ENCODE results near the gene RNF212. TPM values are rescaled to one million over a fixed set of nuclear protein-coding genes. Genes with fewer than 3 reads are reported as not detected.

RNF212 gene
- total and polyA plus RNA-seq, 10 of the 15 experiments (the other 5 are each of a cell fraction or from before 2014, with no cell fraction given): not detected

- Histone ChIP-seq H2AFZ (ENCODE audit: control insufficient read depth, low read depth, low read length) (no peak overlapping the region), H3K4me3 (no peak overlapping the region), H3K36me3 (ENCODE audit: control insufficient read depth in 2 of 2, insufficient read depth in 2 of 2, low read length in 1 of 2) (no peaks in the 10 kb centered on the region), H3K4me1 (ENCODE audit: control insufficient read depth, insufficient read depth, low read length) (no peaks in the 10 kb centered on the region), H3K27ac (ENCODE audit: control insufficient read depth, insufficient read depth) (no peak overlapping the region), H3K4me2 (ENCODE audit: control insufficient read depth, insufficient read depth) (no peak overlapping the region), H3K27me3 (replicated peaks in 1 of 2; ENCODE audit: control insufficient read depth in 2 of 2, insufficient read depth in 2 of 2, low read length in 1 of 2) (no peaks in the 10 kb centered on the region), H3K9me3 (replicated peaks; ENCODE audit: control insufficient read depth, insufficient read depth, low read length) (peaks cover 1% of the 10 kb centered on the region; the same call in 1 of the 3 replicates), H3K9ac (ENCODE audit: control insufficient read depth, insufficient read depth, low read length) (no peak overlapping the region), H3K79me2 (ENCODE audit: control insufficient read depth, insufficient read depth, low read length) (no peaks in the 10 kb centered on the region), H4K20me1 (ENCODE audit: control insufficient read depth, insufficient read depth) (no peaks in the 10 kb centered on the region)
- ChIA-PET CTCF (no interaction called here), RAD21 (ENCODE audit: unreplicated experiment) (no interaction called here), SMC1A (ENCODE audit: uncharacterized antibody, unreplicated experiment) (no interaction called here), POLR2A (no interaction called here)
- ATAC-seq (no peak), DNase-seq (ENCODE audit: low read depth, low spot score) (no peak), FAIRE-seq (no peak)
- 51% methylated on average over 21 of the region's 21 CpGs for WGBS (ENCODE audit: insufficient coverage, insufficient replicate concordance, low lambda C conversion rate, missing lambda C conversion rate)
- in situ Hi-C loops (cut with MboI): no loop called here
- BruUV-seq (replicated peaks): no TSS peak
- intact Hi-C loops (cut with micrococcal nuclease; ENCODE audit: unreplicated experiment): no loop called here
- TF ChIP-seq ASH2L (IDR thresholded peaks at IDR 0.05; ENCODE audit: borderline replicate concordance, low read depth) (no peak), NRF1 (conservative IDR thresholded peaks at IDR 0.05; ENCODE audit: low read depth, low read length) (no peak), USF1 (IDR thresholded peaks at IDR 0.05; ENCODE audit: borderline replicate concordance, extremely low read length, insufficient read depth, low read depth, low read length) (no peak), ZNF384 (IDR thresholded peaks at IDR 0.05; ENCODE audit: borderline replicate concordance, low read depth, low read length) (no peak), ZNF622 (IDR thresholded peaks at IDR 0.05) (no peak), POU2F2 (IDR thresholded peaks at IDR 0.05; ENCODE audit: borderline replicate concordance, low read depth, low read length) (no peak), HDAC2 (IDR thresholded peaks at IDR 0.05) (no peak), BHLHE40 (IDR thresholded peaks at IDR 0.05; ENCODE audit: borderline replicate concordance in 1 of 2, low read depth in 2 of 2, low read length in 1 of 2) (no peak), POLR2A (IDR thresholded peaks at IDR 0.05; ENCODE audit: low read depth, low read length) (no peak), SP1 (IDR thresholded peaks at IDR 0.05; ENCODE audit: low read depth, low read length) (no peak), RELB (IDR thresholded peaks at IDR 0.05; ENCODE audit: low read depth) (no peak), RELA (IDR thresholded peaks at IDR 0.05; ENCODE audit: borderline replicate concordance, partially characterized antibody) (no peak), TCF7 (IDR thresholded peaks at IDR 0.05; ENCODE audit: borderline replicate concordance) (no peak), ZBTB40 (IDR thresholded peaks at IDR 0.05; ENCODE audit: borderline replicate concordance) (no peak), ZNF217 (IDR thresholded peaks at IDR 0.05) (no peak), CHD1 (IDR thresholded peaks at IDR 0.05; ENCODE audit: low read depth, low read length) (no peak), SIN3A (IDR thresholded peaks at IDR 0.05; ENCODE audit: low read depth, low read length) (no peak)
Observed at GRCh38 chr4:1049591-1049905, 63.8 kb downstream of the RNF212 start.

Measured in GM12878 (cell line).